ENCODE measurements around the gene NDOR1. TPM values are rescaled to one million over a fixed set of nuclear protein-coding genes. Genes with fewer than 3 reads are reported as not detected.
"Not testable (repeated sequence)": the region's sequence is repeated elsewhere in the genome, so short reads cannot be mapped to it uniquely, and the experiment has no call there.

NDOR1 gene
- total RNA-seq, 2 donors from 2014 or later, result 17.1 to 22.7 TPM

DNA sequence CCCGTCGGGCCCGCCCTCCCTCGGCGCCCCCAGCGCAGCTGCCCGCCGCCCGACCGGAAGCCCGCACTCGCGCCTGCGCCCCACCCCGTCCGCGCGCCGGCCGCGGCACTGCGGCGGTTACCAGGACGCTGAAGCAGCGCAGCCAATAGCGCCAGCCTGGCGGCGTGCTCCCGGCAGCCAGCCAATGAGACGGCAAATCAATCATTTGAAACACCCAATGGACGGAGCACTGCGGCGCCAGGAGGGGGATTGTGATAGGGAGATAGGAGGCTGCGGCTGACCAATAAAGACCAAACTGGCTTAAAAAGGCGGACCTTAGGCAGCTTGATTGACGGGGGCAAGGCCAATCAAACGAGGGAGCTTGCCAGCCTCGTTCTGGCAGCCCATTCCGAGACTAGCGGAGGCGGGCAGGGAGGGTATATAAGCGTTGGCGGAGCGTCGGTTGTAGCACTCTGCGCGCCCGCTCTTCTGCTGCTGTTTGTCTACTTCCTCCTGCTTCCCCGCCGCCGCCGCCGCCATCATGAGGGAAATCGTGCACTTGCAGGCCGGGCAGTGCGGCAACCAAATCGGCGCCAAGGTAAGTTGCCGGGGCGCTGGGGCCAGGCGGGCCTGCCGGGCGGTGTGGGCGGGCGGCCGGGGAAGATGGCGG, 35.5 kb downstream of the NDOR1 start, which contains the start of gene TUBB4B:
TUBB4B (plus strand) TSS at position 447 of the 649 bp plus-strand sequence; CDS start at position 521, 74 bp downstream.
- peak; percentile 85 for ATAC-seq
- Histone ChIP-seq H3K36me3 (replicated peaks in 1 of 2; ENCODE audit: insufficient read depth in 1 of 2, low read depth in 2 of 2) (no peaks in the 10 kb centered on the region), H3K9me3 (no peaks in the 10 kb centered on the region), H3K4me3 (peak within 1 kb of the TSS; percentile 71 to 73), H3K27ac (peak within 1 kb of the TSS; percentile 89 to 98 (median 96)), H3K4me1 (peaks cover 62% of the 10 kb centered on the region), H3K27me3 (no peaks in the 10 kb centered on the region)
- peak; percentile 100 for TF ChIP-seq POLR2A (IDR thresholded peaks at IDR 0.05)
- TF ChIP-seq, protein P1, sequence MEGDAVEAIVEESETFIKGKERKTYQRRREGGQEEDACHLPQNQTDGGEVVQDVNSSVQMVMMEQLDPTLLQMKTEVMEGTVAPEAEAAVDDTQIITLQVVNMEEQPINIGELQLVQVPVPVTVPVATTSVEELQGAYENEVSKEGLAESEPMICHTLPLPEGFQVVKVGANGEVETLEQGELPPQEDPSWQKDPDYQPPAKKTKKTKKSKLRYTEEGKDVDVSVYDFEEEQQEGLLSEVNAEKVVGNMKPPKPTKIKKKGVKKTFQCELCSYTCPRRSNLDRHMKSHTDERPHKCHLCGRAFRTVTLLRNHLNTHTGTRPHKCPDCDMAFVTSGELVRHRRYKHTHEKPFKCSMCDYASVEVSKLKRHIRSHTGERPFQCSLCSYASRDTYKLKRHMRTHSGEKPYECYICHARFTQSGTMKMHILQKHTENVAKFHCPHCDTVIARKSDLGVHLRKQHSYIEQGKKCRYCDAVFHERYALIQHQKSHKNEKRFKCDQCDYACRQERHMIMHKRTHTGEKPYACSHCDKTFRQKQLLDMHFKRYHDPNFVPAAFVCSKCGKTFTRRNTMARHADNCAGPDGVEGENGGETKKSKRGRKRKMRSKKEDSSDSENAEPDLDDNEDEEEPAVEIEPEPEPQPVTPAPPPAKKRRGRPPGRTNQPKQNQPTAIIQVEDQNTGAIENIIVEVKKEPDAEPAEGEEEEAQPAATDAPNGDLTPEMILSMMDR (IDR thresholded peaks at IDR 0.05), result no peak
- intact Hi-C loops (cut with DNase I), result no loop called here
- WGBS, 2 donors, result 0 to 1% methylated on average over 6 to 64 of the region's 67 CpGs
- peak; percentile 99 to 100 (median 100) for DNase-seq

DNA sequence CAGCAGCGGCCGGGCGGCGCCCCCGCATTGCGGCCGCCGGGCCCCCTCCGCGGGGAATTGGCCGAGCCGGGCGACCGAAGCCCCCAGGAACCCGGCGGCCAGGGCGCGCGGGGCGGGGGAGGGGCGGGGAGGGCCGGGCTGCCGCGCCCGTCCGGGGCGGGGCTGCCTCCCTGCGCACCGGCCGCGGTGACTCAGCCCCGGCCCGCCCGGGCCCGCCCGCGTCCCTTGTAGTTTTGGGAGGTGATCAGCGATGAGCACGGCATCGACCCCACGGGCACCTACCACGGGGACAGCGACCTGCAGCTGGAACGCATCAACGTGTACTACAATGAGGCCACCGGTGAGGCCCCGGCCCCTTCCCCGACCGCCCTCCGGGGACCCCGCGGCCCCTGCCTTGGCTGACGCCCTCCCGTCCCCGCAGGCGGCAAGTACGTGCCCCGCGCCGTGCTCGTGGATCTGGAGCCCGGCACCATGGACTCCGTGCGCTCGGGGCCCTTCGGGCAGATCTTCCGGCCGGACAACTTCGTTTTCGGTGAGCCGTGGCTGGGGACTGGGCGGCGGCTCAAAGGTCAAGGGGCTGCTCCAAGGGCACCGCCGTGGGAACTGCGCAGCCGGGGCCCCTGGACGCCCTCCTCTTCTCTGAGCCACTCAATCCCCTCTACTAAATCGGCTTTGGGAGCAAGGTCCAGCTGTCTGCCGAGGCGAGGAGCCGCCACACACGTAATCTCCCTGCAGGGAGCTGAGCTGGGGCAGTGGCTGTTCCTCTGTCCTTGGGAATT, 36.2 kb downstream of the NDOR1 start:
- intact Hi-C loops (cut with DNase I), result no loop called here
- peak; percentile 43 for ATAC-seq
- peak; percentile 80 to 90 (median 88) for DNase-seq
- peak overlapping the region; percentile 71 to 73 for H3K4me3 ChIP-seq
- H3K36me3 ChIP-seq (replicated peaks in 1 of 2; ENCODE audit: insufficient read depth in 1 of 2, low read depth in 2 of 2), result no peaks in the 10 kb centered on the region
- 2% methylated on average over 54 of the region's 83 CpGs; no CpG with 5 or more reads in 1 of the 2 donors for WGBS, 2 donors
- H3K9me3 ChIP-seq, result no peaks in the 10 kb centered on the region
- H3K27ac ChIP-seq, result peak overlapping the region; percentile 87 to 97 (median 92)
- no peaks in the 10 kb centered on the region for H3K27me3 ChIP-seq
- H3K4me1 ChIP-seq, result peaks cover 55% of the 10 kb centered on the region
- peak; percentile 47 to 75 (median 71) for TF ChIP-seq POLR2A (IDR thresholded peaks at IDR 0.05)
- TF ChIP-seq, protein P1 (IDR thresholded peaks at IDR 0.05), result no peak

DNA sequence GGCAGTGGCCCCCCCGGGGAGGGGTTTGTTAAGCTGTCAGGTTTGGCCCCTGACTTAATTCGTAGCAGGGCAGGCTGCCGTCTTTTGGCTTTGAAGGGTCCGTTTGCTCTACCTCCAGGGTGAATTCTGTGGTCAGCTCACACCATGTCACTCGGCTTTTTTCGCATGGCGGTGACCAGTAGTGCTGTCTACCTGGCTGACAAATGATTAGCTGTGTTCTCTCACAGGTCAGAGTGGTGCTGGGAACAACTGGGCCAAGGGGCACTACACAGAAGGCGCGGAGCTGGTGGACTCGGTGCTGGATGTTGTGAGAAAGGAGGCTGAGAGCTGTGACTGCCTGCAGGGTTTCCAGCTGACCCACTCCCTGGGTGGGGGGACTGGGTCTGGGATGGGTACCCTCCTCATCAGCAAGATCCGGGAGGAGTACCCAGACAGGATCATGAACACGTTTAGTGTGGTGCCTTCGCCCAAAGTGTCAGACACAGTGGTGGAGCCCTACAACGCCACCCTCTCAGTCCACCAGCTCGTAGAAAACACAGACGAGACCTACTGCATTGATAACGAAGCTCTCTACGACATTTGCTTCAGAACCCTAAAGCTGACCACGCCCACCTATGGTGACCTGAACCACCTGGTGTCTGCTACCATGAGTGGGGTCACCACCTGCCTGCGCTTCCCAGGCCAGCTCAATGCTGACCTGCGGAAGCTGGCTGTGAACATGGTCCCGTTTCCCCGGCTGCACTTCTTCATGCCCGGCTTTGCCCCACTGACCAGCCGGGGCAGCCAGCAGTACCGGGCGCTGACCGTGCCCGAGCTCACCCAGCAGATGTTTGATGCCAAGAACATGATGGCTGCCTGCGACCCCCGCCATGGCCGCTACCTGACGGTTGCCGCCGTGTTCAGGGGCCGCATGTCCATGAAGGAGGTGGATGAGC, 37.0 kb downstream of the NDOR1 start:
- ATAC-seq (no peak), DNase-seq (peak in 1 of 4 donors; percentile 39)
- intact Hi-C loops (cut with DNase I), result no loop called here
- TF ChIP-seq, protein P1 (IDR thresholded peaks at IDR 0.05), result no peak
- peak in 1 of 3 donors; percentile 17 for TF ChIP-seq POLR2A (IDR thresholded peaks at IDR 0.05)
- H3K36me3 ChIP-seq (replicated peaks in 1 of 2; ENCODE audit: insufficient read depth in 1 of 2, low read depth in 2 of 2), result no peaks in the 10 kb centered on the region
- peak overlapping the region; percentile 71 to 73 for H3K4me3 ChIP-seq
- 35 to 70% methylated on average over 8 to 36 of the region's 36 CpGs for WGBS, 2 donors
- peak overlapping the region; percentile 87 to 97 (median 92) for H3K27ac ChIP-seq
- H3K9me3 ChIP-seq, result no peaks in the 10 kb centered on the region
- peaks cover 47% of the 10 kb centered on the region for H3K4me1 ChIP-seq
- H3K27me3 ChIP-seq, result no peaks in the 10 kb centered on the region

DNA sequence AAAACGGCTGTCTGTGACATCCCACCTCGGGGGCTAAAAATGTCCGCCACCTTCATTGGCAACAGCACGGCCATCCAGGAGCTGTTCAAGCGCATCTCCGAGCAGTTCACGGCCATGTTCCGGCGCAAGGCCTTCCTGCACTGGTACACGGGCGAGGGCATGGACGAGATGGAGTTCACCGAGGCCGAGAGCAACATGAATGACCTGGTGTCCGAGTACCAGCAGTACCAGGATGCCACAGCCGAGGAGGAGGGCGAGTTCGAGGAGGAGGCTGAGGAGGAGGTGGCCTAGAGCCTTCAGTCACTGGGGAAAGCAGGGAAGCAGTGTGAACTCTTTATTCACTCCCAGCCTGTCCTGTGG, 37.7 kb downstream of the NDOR1 start:
- H3K4me1 ChIP-seq, result peaks cover 40% of the 10 kb centered on the region
- H3K27me3 ChIP-seq; ATAC-seq; H3K9me3 ChIP-seq; DNase-seq; H3K4me3 ChIP-seq; H3K36me3 ChIP-seq (replicated peaks in 1 of 2; ENCODE audit: insufficient read depth in 1 of 2, low read depth in 2 of 2); intact Hi-C loops (cut with DNase I): not testable (repeated sequence)
- WGBS, 2 donors, result 46 to 56% methylated on average over 16 to 18 of the region's 18 CpGs
- peak overlapping the region; percentile 87 to 97 (median 92) for H3K27ac ChIP-seq
